A549 (cell line): ENCODE measurements around the gene PDE4D. TPM values are rescaled to one million over a fixed set of nuclear protein-coding genes. Genes with fewer than 3 reads are reported as not detected.

Experiments
- ATAC-seq, 2 experiments: fragments of 200-7000 bp in 1 of 2; fragments of >200 bp in 1 of 2; cut with Nextera tagmentation in 1 of 2; cut with Tn5 transposase in 1 of 2; 3 replicates each; pipeline versions ENCODE4 v1.8.0 to v1.9.1; 2018 to 2020; ENCODE audit warnings: mild to moderate bottlenecking in 1 of 2, moderate library complexity in 1 of 2
- CTCF ChIA-PET: fragments of 300-600 bp; sonication (Branson Sonifier 250); formaldehyde crosslinking; extraction: SDS; loops from one replicate; lab custom pipeline; 2021; ENCODE audit warnings: antibody characterized with exemption, inconsistent platforms; lab: Yijun Ruan, JAX
- POLR2A ChIA-PET: fragments of 350-600 bp; formaldehyde crosslinking; extraction: SDS; loops from one replicate; lab custom pipeline; 2021; ENCODE audit warnings: antibody characterized with exemption, inconsistent platforms; lab: Yijun Ruan, JAX
- DNase-seq, 2 experiments: peaks; one replicate each; pipeline versions ENCODE4 v3.0.0 to v3.0.0-alpha.2; 2011 to 2016; ENCODE audit warnings: low read depth in 1 of 2, low spot score in 1 of 2
- FAIRE-seq: peaks from 2 replicates; lab custom pipeline; 2011; peaks lifted over from hg19 to GRCh38; lab: Jason Lieb, UNC
- H3K27ac ChIP-seq, 2 experiments: fragments of >200 bp; sonication (Bioruptor Twin); formaldehyde crosslinking; 3 replicates each; pipeline ENCODE4 v1.5.1; 2016 to 2017
- H3K4me1 ChIP-seq: fragments of >200 bp; sonication (Bioruptor Twin); formaldehyde crosslinking; 3 replicates; pipeline ENCODE4 v1.6.1; 2016
- H3K4me2 ChIP-seq: fragments of >200 bp; sonication (Bioruptor Twin); formaldehyde crosslinking; 3 replicates; pipeline ENCODE4 v1.6.1; 2016
- H3K4me3 ChIP-seq: fragments of >200 bp; sonication (Bioruptor Twin); formaldehyde crosslinking; 3 replicates; pipeline ENCODE4 v1.5.1; 2016
- H3K9me3 ChIP-seq: fragments of >200 bp; sonication (Bioruptor Twin); formaldehyde crosslinking; 3 replicates; pipeline ENCODE4 v1.6.1; 2016
- BHLHE40 ChIP-seq: IDR thresholded peaks from 2 replicates; pipeline ENCODE4 v1.6.1; 2012; ENCODE audit warnings: low read depth, low read length, inconsistent platforms
- CBX2 ChIP-seq: fragments of 200-600 bp; sonication (generic); IDR thresholded peaks from 2 replicates; pipeline ENCODE4 v1.6.1; 2016; ENCODE audit warnings: low read depth, mild to moderate bottlenecking, borderline replicate concordance
- CBX8 ChIP-seq: fragments of 200-600 bp; sonication (generic); IDR thresholded peaks from 2 replicates; pipeline ENCODE4 v1.6.1; 2016
- CEBPB ChIP-seq, 2 experiments: fragments of >200 bp in 1 of 2; sonication (Bioruptor Twin) in 1 of 2; formaldehyde crosslinking in 1 of 2; IDR thresholded peaks; 2 replicates each; pipeline ENCODE4 v1.6.1; 2012 to 2016
- CHD4 ChIP-seq: fragments of 200-600 bp; sonication (generic); IDR thresholded peaks from 2 replicates; pipeline ENCODE4 v1.6.1; 2016; ENCODE audit warnings: antibody characterized with exemption, mild to moderate bottlenecking, borderline replicate concordance
- E2F6 ChIP-seq: IDR thresholded peaks from 2 replicates; pipeline ENCODE4 v1.6.1; 2012; ENCODE audit warnings: low read depth, borderline replicate concordance
- EHF ChIP-seq: fragments of 250-450 bp; sonication (Bioruptor Pico); IDR thresholded peaks from 2 replicates; pipeline ENCODE4 v1.5.0; 2020; ENCODE audit warnings: mild to moderate bottlenecking
- EHMT2 ChIP-seq: fragments of 200-600 bp; sonication (generic); IDR thresholded peaks from 2 replicates; pipeline ENCODE4 v1.6.1; 2016; ENCODE audit warnings: antibody characterized with exemption, low read depth, mild to moderate bottlenecking, moderate library complexity
- ELK1 ChIP-seq: fragments of 150-350 bp; IDR thresholded peaks from 2 replicates; pipeline ENCODE4 v1.6.1; 2014; ENCODE audit warnings: low read depth, mild to moderate bottlenecking, low read length
- FOSL2 ChIP-seq, 2 experiments: fragments of 450-650 bp in 1 of 2; fragments of >200 bp in 1 of 2; sonication (Bioruptor Twin) in 1 of 2; formaldehyde crosslinking; IDR thresholded peaks; 2 replicates each; pipeline versions ENCODE4 v1.5.0 to v1.6.1; 2016 to 2020; ENCODE audit warnings: mild to moderate bottlenecking in 1 of 2, moderate library complexity in 1 of 2
- FOXS1 ChIP-seq: fragments of 250-450 bp; sonication (Bioruptor Pico); IDR thresholded peaks from 2 replicates; pipeline ENCODE4 v1.5.0; 2020; ENCODE audit warnings: mild to moderate bottlenecking, moderate library complexity
- HDAC2 ChIP-seq: fragments of 200-600 bp; sonication (generic); IDR thresholded peaks from 2 replicates; pipeline ENCODE4 v1.6.1; 2016
- HES2 ChIP-seq: fragments of >200 bp; sonication (Bioruptor Twin); formaldehyde crosslinking; IDR thresholded peaks from 2 replicates; pipeline ENCODE4 v1.6.1; 2016
- HEYL ChIP-seq: fragments of 250-450 bp; sonication (Bioruptor Pico); IDR thresholded peaks from 2 replicates; pipeline ENCODE4 v1.8.0; 2021; ENCODE audit warnings: mild to moderate bottlenecking, moderate library complexity
- HMGXB4 ChIP-seq: fragments of 250-450 bp; sonication (Bioruptor Pico); IDR thresholded peaks from 2 replicates; pipeline ENCODE4 v1.5.0; 2021; ENCODE audit warnings: mild to moderate bottlenecking, moderate library complexity, borderline replicate concordance
- JUN ChIP-seq, 2 experiments: fragments of >200 bp; sonication (Bioruptor Twin); formaldehyde crosslinking; IDR thresholded peaks; 2 replicates in 1 of 2; 3 replicates in 1 of 2; pipeline ENCODE4 v1.6.1; 2016 to 2017
- JUNB ChIP-seq: fragments of >200 bp; sonication (Bioruptor Twin); formaldehyde crosslinking; IDR thresholded peaks from 2 replicates; pipeline ENCODE4 v1.6.1; 2016
- KDM1A ChIP-seq: fragments of 200-600 bp; sonication (generic); IDR thresholded peaks from 2 replicates; pipeline ENCODE4 v1.6.1; 2016; ENCODE audit warnings: low read depth, mild to moderate bottlenecking
- KDM5A ChIP-seq: fragments of 200-600 bp; sonication (generic); IDR thresholded peaks from 2 replicates; pipeline ENCODE4 v1.6.1; 2016; ENCODE audit warnings: antibody characterized with exemption, mild to moderate bottlenecking
- MAFK ChIP-seq: fragments of 450-650 bp; IDR thresholded peaks from 2 replicates; pipeline ENCODE4 v1.6.1; 2014; ENCODE audit not compliant: partially characterized antibody
- MAX ChIP-seq: IDR thresholded peaks from 2 replicates; pipeline ENCODE4 v1.6.1; 2012
- NFE2L2 ChIP-seq: fragments of 150-350 bp; conservative IDR thresholded peaks from 2 replicates; pipeline ENCODE4 v1.6.1; 2014; ENCODE audit warnings: low read length
- NPAS2 ChIP-seq: fragments of 250-450 bp; sonication (Bioruptor Pico); IDR thresholded peaks from 2 replicates; pipeline ENCODE4 v1.8.0; 2022; ENCODE audit warnings: mild to moderate bottlenecking, moderate library complexity, borderline replicate concordance
- POLR2AphosphoS2 ChIP-seq: conservative IDR thresholded peaks from 2 replicates; pipeline ENCODE4 v1.6.1; 2012; ENCODE audit warnings: low read length, improper control_type of control experiment, inconsistent platforms
- RFX5 ChIP-seq: fragments of 450-650 bp; IDR thresholded peaks from 2 replicates; pipeline ENCODE4 v1.7.1; 2014; ENCODE audit warnings: antibody characterized with exemption, mild to moderate bottlenecking, moderate library complexity
- SMC3 ChIP-seq: fragments of >200 bp; sonication (Bioruptor Twin); formaldehyde crosslinking; IDR thresholded peaks from 3 replicates; pipeline ENCODE4 v1.6.1; 2018; ENCODE audit warnings: inconsistent platforms
- SREBF2 ChIP-seq: fragments of 450-650 bp; IDR thresholded peaks from 2 replicates; pipeline ENCODE4 v1.6.1; 2014; ENCODE audit warnings: mild to moderate bottlenecking, moderate library complexity
- TP53 ChIP-seq: fragments of 250-450 bp; sonication (Bioruptor Pico); IDR thresholded peaks from 2 replicates; pipeline ENCODE4 v1.5.0; 2021; ENCODE audit warnings: mild to moderate bottlenecking, moderate library complexity
- USF2 ChIP-seq: fragments of 450-650 bp; IDR thresholded peaks from 2 replicates; pipeline ENCODE4 v1.6.1; 2014; ENCODE audit warnings: antibody characterized with exemption
- ZC3H11A ChIP-seq: fragments of 450-650 bp; IDR thresholded peaks from 2 replicates; pipeline ENCODE4 v1.6.1; 2014; ENCODE audit warnings: antibody characterized with exemption, mild to moderate bottlenecking
- ZFP36 ChIP-seq: fragments of 450-650 bp; IDR thresholded peaks from 2 replicates; pipeline ENCODE4 v1.6.1; 2014; ENCODE audit warnings: borderline replicate concordance; ENCODE audit not compliant: partially characterized antibody
- WGBS: methylation state at CpG from one replicate; pipeline ENCODE4 v1.1.6; 2017; ENCODE audit errors: missing lambda C conversion rate; 5-methylcytosine and 5-hydroxymethylcytosine counted together
- polyA plus RNA-seq, 4 experiments: library from polyadenylated mRNA; depleted of rRNA in 3 of 4; stranded (reverse); fragments of >200 nt; fragmentation: RNase III in 1 of 4; extraction: RNeasy Plus Mini Kit Qiagen cat#74134 plus additional on column Dnase treatment in 1 of 4; gene quantifications; 2 replicates in 3 of 4; 3 replicates in 1 of 4; pipeline ENCODE4 v1.2.3, GENCODE V29; 2011 to 2017

PDE4D gene
- polyA plus RNA-seq, 2 of the 4 experiments (the other 2 are of a cell fraction): 74.0 to 213 TPM

- DNase-seq (no peak), ATAC-seq (no peak), FAIRE-seq (no peak)
- H3K27ac ChIP-seq: no peak overlapping the region
- H3K4me3 ChIP-seq: no peak overlapping the region
- no peaks in the 10 kb centered on the region for H3K9me3 ChIP-seq
- H3K4me2 ChIP-seq: no peak overlapping the region
- peaks cover 4% of the 10 kb centered on the region; the same call in 1 of the 3 replicates for H3K4me1 ChIP-seq
- WGBS: 87% methylated on average over 5 of the region's 5 CpGs
- TF ChIP-seq ELK1 (no peak), TP53 (no peak), FOXS1 (CRISPR knock-in tag) (no peak), CBX8 (no peak), CBX2 (no peak), USF2 (no peak), MAX (no peak), FOSL2 (IDR thresholded peaks at IDR 0.05) (no peak), FOSL2 (CRISPR knock-in tag; IDR thresholded peaks at IDR 0.05) (no peak), POLR2AphosphoS2 (no peak), E2F6 (no peak), ZFP36 (no peak), NFE2L2 (no peak), JUN (IDR thresholded peaks at IDR 0.05) (no peak), BHLHE40 (no peak), SREBF2 (no peak), RFX5 (no peak), HES2 (no peak), ZC3H11A (no peak), EHMT2 (no peak), CEBPB (IDR thresholded peaks at IDR 0.05) (no peak)
- ChIA-PET POLR2A (no interaction called here), CTCF (interaction anchor here (0.5 kb wide), 1 partner anchor 121 kb away, joined by 3 read pairs; no protein-coding TSS in a partner anchor)
Observed at GRCh38 chr5:59436364-59437148, 457.0 kb downstream of the PDE4D start.

- H3K4me3 ChIP-seq: no peak overlapping the region
- H3K27ac ChIP-seq: no peak overlapping the region
- no peaks in the 10 kb centered on the region for H3K9me3 ChIP-seq
- peaks cover 30% of the 10 kb centered on the region for H3K4me1 ChIP-seq
- 100% methylated on average over 1 of the region's 1 CpG for WGBS
- DNase-seq: no peak
- ChIA-PET CTCF (interaction anchor here (0.5 to 1.1 kb wide), 2 partner anchors 52 to 138 kb away, joined by 3 read pairs; no protein-coding TSS in a partner anchor), POLR2A (no interaction called here)
- no peak overlapping the region for H3K4me2 ChIP-seq
- no peak for ATAC-seq
- no peak for TF ChIP-seq NPAS2 (CRISPR knock-in tag)
- TF ChIP-seq CHD4: no peak
- TF ChIP-seq HDAC2: no peak
- no peak for TF ChIP-seq E2F6
- TF ChIP-seq EHF (CRISPR knock-in tag): no peak
- TF ChIP-seq HEYL (CRISPR knock-in tag): no peak
- TF ChIP-seq MAFK: no peak
- TF ChIP-seq HMGXB4 (CRISPR knock-in tag): no peak
- no peak for TF ChIP-seq ZC3H11A
- no peak for TF ChIP-seq SMC3
- no peak for TF ChIP-seq JUNB
- TF ChIP-seq FOXS1 (CRISPR knock-in tag): no peak
- TF ChIP-seq KDM5A: no peak
- TF ChIP-seq KDM1A: no peak
- no peak for TF ChIP-seq SREBF2
- TF ChIP-seq TP53: no peak
- no peak for TF ChIP-seq RFX5
- no peak for FAIRE-seq
Observed at GRCh38 chr5:59433174-59433573, 460.4 kb downstream of the PDE4D start.
